Panc1 (cell line): Measurements from ENCODE around the gene UBE2L6.

Experiments used
- POLR2AphosphoS5 ChIP-seq: IDR thresholded peaks from 2 replicates; pipeline ENCODE4 v1.6.1; 2012; ENCODE audit warnings: mild to moderate bottlenecking, low read depth, low read length, moderate library complexity
- SIN3A ChIP-seq: IDR thresholded peaks from 2 replicates; pipeline ENCODE4 v1.6.1; 2012; ENCODE audit warnings: low read depth, mild to moderate bottlenecking, low read length, moderate library complexity, borderline replicate concordance; ENCODE audit not compliant: insufficient read depth
- TCF7L2 ChIP-seq: IDR thresholded peaks from 2 replicates; pipeline ENCODE4 v1.6.1; 2011; ENCODE audit warnings: mild to moderate bottlenecking, low read depth, low read length, inconsistent platforms
- TF ChIP-seq, protein P1 (sequence below): fragments of 450-650 bp; IDR thresholded peaks from 2 replicates; pipeline ENCODE4 v1.5.1; 2017; ENCODE audit warnings: mild to moderate bottlenecking
- TF ChIP-seq, protein P2 (sequence below), 2 experiments: IDR thresholded peaks; 2 replicates each; pipeline ENCODE4 v1.6.1; 2011 to 2012; ENCODE audit warnings: low read depth in 2 of 2, control low read depth in 1 of 2, low read length in 1 of 2, mild to moderate bottlenecking in 1 of 2, moderate library complexity in 1 of 2; ENCODE audit not compliant: insufficient read depth in 1 of 2

DNA sequence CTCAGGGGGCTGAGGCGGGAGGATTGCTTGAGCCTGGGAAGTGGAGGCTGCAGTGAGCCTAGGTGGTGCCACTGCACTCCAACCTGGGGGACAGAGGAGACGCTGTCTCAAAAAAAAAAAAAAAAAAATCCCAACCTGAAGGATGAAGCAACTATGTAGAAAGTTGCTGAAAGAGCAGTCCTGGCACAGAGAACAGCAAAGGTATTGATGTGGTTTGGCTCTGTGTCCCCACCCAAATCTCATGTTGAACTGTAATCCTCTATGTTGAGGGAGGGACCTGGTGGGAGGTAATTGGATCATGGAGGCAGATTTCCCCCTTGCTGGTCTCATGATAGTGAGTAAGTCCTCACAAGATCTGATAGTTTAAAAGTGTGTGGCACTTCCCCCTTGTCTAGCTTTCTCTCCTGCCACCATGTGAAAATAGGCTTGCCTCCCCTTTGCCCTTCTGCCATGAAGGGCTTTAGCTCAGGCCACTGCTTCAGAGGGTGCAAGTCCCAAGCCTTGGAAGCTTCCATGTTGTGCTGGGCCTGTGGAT is 19.3 kb upstream of the UBE2L6 start:
- TF ChIP-seq, protein P1, sequence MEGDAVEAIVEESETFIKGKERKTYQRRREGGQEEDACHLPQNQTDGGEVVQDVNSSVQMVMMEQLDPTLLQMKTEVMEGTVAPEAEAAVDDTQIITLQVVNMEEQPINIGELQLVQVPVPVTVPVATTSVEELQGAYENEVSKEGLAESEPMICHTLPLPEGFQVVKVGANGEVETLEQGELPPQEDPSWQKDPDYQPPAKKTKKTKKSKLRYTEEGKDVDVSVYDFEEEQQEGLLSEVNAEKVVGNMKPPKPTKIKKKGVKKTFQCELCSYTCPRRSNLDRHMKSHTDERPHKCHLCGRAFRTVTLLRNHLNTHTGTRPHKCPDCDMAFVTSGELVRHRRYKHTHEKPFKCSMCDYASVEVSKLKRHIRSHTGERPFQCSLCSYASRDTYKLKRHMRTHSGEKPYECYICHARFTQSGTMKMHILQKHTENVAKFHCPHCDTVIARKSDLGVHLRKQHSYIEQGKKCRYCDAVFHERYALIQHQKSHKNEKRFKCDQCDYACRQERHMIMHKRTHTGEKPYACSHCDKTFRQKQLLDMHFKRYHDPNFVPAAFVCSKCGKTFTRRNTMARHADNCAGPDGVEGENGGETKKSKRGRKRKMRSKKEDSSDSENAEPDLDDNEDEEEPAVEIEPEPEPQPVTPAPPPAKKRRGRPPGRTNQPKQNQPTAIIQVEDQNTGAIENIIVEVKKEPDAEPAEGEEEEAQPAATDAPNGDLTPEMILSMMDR = no peak
- TF ChIP-seq, protein P2, sequence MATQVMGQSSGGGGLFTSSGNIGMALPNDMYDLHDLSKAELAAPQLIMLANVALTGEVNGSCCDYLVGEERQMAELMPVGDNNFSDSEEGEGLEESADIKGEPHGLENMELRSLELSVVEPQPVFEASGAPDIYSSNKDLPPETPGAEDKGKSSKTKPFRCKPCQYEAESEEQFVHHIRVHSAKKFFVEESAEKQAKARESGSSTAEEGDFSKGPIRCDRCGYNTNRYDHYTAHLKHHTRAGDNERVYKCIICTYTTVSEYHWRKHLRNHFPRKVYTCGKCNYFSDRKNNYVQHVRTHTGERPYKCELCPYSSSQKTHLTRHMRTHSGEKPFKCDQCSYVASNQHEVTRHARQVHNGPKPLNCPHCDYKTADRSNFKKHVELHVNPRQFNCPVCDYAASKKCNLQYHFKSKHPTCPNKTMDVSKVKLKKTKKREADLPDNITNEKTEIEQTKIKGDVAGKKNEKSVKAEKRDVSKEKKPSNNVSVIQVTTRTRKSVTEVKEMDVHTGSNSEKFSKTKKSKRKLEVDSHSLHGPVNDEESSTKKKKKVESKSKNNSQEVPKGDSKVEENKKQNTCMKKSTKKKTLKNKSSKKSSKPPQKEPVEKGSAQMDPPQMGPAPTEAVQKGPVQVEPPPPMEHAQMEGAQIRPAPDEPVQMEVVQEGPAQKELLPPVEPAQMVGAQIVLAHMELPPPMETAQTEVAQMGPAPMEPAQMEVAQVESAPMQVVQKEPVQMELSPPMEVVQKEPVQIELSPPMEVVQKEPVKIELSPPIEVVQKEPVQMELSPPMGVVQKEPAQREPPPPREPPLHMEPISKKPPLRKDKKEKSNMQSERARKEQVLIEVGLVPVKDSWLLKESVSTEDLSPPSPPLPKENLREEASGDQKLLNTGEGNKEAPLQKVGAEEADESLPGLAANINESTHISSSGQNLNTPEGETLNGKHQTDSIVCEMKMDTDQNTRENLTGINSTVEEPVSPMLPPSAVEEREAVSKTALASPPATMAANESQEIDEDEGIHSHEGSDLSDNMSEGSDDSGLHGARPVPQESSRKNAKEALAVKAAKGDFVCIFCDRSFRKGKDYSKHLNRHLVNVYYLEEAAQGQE (IDR thresholded peaks at IDR 0.05; ENCODE audit: insufficient read depth in 1 of 2, low read depth in 2 of 2, low read length in 1 of 2) = no peak
- TF ChIP-seq POLR2AphosphoS5 (no peak), TCF7L2 (no peak), SIN3A (no peak)
